Fibroblast of gingiva (primary cell): ENCODE results near the gene FLYWCH1.

Experiments used
- DNase-seq: peaks from one replicate; pipeline ENCODE4 v3.0.0-alpha.2; 2011; ENCODE audit warnings: low read depth

The FLYWCH1 gene

DNA sequence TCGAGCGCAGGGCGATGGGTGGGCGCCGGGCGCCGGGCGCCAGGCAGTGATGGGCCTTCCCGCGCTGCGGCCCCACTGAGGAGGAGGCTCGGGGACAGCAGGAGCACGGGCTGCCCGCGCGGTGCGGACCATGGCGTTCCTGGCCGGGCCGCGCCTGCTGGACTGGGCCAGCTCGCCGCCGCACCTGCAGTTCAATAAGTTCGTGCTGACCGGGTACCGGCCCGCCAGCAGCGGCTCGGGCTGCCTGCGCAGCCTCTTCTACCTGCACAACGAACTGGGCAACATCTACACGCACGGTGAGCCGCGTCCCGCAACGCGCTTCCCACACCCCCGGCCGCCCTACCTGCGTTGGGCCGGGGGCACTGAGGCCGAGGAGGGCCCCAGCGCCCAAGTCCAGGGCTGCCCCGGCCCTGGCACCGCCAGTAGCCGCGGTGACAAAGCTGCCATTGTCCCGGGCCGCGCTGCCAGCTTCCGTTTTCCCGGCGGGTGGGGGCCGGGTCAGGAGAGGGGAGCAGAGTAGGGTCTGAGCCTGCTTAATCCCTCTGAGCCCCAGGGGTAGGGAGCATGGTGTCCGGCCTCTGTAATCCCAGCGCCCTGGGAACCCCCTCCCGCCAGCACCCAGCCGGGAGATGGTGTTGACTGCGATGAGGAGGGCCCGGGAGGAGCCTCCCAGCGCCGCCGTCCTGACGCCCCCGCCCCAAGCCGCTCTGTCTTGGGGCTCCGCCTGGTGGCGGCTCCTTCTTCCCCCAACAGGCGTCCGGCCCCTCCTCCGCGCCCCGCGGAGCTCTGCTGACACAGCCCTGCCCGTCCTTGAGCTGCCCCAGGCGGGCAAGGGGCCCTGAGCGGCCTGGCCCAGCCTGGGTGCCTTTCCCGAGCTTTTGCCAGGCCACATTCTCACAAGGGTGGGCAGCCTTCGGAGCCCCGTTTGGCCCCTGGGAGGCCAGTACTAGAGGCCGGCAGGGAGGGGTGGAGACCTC is 58.1 kb downstream of the FLYWCH1 start:
- DNase-seq: peak; percentile 33

DNA sequence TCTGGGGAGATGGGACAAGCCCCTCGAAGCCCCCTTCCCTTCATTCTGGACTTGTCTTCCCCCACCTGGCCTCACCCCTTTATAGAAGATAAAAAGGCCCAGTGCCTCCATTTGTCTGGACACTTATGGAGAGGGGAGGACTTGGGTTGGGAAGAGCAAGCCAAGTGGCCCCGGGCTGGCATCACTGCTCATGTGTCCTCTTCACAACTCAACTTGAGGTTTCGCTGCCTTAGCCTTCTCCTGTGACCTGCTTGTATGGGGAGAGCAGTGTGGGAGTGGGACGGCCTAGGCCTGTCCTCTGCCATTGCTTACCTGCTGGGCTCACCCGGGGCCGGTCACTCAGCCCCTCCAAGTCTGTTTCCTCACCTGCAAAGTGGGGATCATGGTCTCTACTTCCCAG is 58.8 kb downstream of the FLYWCH1 start:
- DNase-seq: no peak

DNA sequence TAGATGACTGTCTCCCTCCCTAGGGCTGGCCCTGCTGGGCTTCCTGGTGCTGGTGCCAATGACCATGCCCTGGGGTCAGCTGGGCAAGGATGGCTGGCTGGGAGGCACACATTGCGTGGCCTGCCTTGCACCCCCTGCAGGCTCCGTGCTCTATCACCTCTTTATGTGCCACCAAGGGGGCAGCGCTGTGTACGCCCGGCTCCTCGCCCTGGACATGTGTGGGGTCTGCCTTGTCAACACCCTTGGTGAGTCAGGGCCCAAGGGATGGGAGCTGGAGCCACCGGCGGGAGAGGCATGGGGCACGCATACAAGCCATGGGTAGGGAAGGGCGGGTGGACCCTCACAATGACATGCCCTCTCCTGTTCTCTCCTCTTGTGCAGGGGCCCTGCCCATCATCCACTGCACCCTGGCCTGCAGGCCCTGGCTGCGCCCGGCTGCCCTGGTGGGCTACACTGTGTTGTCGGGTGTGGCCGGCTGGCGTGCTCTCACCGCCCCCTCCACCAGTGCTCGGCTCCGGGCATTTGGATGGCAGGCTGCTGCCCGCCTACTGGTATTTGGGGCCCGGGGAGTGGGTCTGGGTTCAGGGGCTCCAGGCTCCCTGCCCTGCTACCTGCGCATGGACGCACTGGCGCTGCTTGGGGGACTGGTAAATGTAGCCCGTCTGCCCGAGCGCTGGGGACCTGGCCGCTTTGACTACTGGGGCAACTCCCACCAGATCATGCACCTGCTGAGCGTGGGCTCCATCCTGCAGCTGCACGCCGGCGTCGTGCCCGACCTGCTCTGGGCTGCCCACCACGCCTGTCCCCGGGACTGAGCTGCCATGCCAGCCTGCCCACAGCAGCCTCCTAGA is 59.6 kb downstream of the FLYWCH1 start:
- no peak for DNase-seq

- no peak for DNase-seq
Measured at GRCh38 chr16:2971985-2972784, 60.5 kb downstream of the FLYWCH1 start.

- DNase-seq: no peak
Measured at GRCh38 chr16:2973093-2973492, 61.4 kb downstream of the FLYWCH1 start.

DNA sequence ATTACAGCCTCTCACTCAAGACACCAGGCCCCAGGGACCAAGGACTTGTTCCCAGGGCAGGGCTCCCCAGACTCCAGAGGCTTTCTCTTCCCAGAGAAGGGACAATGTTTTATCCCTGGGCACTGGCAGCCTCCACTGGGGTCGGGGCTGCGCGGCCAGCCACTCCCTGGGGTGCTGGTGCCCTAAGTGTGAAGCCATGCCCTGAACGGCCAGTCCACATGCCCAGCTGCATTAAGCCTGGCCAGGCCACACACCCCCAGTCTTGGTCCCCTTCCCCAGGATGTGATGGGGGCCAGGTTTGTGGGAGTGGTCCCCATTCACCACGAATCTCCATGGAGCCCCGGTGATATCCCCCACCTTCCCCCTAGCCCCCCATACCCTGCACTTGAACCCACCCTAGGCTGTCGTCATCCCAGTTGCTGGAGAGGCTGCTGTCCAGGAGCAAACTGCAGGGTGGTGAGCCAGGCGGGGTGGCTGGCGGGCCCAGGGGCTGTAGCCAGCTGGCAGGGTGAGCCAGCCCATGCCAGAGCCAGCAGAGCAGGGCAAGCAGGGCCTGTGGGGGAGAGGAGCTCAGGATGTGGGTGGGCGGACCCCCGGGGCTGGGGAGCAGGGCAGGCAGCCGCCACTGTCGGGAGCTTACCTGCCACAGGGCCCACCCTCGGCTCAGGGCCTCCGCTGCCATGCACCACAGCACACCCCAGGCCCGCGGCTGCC is 62.0 kb downstream of the FLYWCH1 start:
- no peak for DNase-seq

DNA sequence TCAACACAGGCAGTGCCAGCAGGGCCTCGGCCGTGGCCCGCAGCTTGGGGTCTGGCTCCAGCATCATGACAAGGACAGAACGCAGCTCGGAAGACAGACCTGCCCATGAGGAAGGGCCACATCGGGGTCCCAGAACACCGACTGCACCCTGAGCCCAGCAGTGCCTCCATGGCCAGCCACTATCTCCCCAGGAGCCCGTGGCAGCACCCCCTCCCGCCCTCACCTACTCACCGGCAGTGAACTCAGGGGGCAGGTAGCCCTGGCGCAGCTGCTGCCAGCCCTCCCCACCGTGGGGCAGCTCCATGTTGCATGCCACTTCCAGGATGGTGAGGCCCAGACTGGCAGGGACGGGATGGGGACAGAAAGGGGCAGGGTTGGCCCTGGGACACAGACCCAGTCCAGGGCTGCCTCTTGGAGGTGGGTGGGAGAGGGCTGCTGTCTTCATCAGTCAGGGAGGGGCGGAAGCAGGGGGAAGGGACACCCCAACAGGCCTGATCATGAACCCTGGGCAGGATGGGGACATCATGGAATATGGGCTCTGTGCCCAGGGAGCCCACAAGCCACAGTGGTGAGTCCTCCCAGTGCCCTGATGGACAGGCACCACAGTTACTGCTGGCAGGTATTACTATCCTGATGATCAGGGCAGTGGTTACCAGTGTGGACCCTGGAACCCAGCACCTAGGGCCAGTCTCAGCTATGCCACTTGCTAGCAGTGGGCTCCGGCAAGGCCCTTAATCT is 62.8 kb downstream of the FLYWCH1 start:
- no peak for DNase-seq

GRCh38 chr16:2975161-2975795 is 63.5 kb downstream of the FLYWCH1 start:
- DNase-seq: no peak

DNA sequence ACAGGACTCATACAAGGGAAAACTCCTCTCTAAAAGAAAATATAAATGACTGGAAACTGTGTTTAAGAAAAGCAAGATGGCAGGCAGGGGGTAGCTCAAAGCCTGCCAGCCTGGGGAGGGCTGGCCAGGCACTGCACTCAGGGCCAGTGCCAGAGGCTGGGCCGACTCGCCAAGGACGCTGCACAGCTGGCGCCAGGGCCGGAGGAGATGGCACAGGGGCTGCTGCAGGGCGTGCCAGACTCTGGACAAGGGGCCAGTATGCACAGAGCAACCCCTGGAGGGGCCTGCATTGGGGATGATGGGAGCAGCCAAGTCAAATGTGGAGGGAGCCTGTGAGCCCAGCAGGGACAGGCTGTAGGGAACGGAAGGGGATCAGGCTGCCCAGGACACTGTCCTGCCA is 64.5 kb downstream of the FLYWCH1 start:
- no peak for DNase-seq

DNA sequence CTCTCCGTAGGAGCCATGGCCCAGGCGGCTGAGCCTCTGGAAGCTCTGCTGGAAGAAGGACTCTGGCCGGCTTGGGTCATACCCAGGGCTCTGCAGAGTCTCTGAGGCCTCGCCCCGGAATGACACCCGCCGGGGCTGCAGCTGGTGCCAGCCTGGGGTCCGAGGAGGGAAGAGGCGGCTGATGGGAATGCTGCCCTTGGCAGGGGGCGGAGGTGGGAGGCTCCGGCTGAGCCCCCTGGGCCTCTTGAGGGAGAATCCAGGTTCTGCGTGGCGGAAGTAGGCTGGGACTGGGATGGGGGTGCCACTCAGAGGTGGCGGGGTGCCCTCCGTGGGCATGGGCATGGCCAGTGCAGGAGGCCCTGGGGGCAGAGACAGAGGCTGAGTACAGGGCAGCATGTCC is 64.9 kb downstream of the FLYWCH1 start:
- DNase-seq: no peak

GRCh38 chr16:2977440-2977839 is 65.7 kb downstream of the FLYWCH1 start:
- DNase-seq: no peak

GRCh38 chr16:2979669-2980226 is 68.0 kb downstream of the FLYWCH1 start:
- no peak for DNase-seq

GRCh38 chr16:2980227-2981176 is 68.8 kb downstream of the FLYWCH1 start, which contains the start of gene PKMYT1:
Gene PKMYT1 (minus strand): TSS chr16:2980446. CDS start chr16:2979657, 789 bp downstream.
- DNase-seq: peak; percentile 75

DNA sequence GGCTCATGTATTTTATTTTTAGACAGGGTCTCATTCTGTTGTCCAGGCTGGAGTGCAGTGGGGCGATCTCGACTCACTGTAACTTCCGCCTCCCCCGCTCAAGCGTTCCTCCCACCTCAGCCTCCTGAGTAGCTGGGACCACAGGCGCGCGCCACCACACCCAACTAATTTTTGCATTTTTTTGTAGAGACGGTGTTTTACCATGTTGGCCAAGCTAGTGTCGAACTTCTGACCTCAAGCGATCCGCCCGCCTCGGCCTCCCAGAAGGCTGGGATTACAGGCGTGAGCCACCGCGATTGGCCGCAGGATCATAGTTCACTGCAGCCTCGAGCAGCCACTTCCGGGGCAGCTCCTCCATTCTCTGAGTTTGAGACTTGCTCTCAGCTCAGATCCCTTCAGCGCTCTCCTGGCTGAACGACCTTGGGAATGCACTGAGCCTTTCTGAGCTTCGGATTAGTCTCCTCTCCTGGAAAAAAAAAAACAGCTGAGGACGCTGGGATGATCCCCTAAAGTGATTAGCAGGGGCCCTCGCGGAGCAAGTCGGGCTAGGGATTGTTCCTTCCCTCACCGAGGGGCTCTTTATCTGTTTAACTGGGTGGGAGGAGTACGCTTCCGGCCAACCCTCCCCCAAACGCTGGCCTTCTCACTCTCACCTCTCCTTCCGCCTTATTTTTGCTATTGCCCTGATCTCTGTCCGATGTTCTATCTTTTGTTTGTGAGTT is 69.6 kb downstream of the FLYWCH1 start:
- no peak for DNase-seq

DNA sequence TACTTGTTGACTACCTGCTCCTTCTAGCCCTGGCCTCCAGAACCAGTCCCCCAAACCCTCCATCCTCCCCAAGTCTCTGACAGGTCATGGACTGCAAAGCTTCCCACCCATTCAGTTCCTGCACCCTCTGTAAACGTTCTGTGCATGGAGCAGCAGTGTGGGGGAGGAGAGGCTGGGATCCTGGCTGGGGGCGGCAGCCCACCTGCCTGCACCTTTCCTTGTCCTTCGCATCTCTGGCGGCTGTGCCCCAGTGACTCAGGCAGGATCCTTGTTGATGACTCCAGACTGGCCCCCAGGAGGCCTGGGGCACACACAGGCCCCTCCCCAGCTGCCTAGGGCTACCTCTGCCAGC is 70.1 kb downstream of the FLYWCH1 start:
- no peak for DNase-seq

DNA sequence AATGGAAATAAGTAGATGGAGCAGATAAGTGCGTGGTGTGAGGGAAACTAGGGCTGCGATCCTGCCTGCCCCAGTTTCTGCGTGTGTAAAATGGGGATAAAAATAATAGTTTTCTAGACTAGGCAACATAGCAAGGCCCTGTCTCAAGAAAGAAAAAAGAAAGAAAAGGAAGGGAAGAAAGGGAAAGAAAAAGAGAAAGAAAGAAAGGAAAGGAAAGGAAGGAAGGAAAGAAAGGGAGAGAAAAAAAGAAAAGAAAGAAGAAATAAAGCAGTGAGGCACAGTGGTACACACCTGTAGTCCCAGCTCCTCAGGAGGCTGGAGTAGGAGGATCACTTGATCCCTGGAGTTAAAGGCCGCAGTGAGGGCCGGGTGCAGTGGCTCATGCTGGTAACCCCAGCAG is 70.7 kb downstream of the FLYWCH1 start:
- no peak for DNase-seq

DNA sequence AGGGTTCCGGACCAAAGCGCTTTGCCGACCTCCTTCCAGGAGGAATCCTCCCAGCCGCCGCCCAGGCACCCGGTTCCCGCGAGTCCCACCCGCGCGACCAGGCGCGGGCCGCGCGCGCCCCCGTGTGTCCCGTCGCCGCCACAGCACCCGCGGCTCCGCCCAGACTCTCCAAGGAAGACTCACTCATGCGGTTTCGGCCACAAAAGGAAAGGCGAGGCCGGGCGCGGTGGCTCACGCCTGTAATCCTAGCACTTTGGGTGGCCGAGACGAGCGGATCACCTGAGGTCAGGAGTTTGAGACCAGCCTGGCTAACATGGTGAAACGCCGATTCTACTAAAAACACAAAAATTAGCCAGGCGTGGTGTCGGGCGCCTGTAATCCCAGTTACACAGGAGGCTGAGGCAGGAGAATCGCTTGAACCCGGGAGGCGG is 72.0 kb downstream of the FLYWCH1 start:
- DNase-seq: peak; percentile 57

GRCh38 chr16:2985462-2985861 is 73.7 kb downstream of the FLYWCH1 start:
- DNase-seq: no peak
